Neural cell (in vitro differentiated cells): ENCODE data around the gene DTNBP1. TPM values are rescaled to one million over a fixed set of nuclear protein-coding genes. Genes with fewer than 3 reads are reported as not detected.

Experiments
- H2AFZ ChIP-seq: fragments of 200-600, 300-800 bp; sonication (generic), shearing (Covaris generic); 2 replicates; pipeline ENCODE4 v1.6.0; 2014; ENCODE audit warnings: low read depth, mild to moderate bottlenecking, antibody characterized with exemption, low read length, moderate library complexity
- H3F3A ChIP-seq: fragments of 200-600 bp; shearing (Covaris generic); 2 replicates; pipeline ENCODE4 v1.6.1; 2016; ENCODE audit warnings: mild to moderate bottlenecking, moderate library complexity, mixed read lengths, antibody characterized with exemption, low read length; ENCODE audit not compliant: insufficient read depth, poor library complexity, severe bottlenecking
- H3K27ac ChIP-seq: fragments of 200-600, 300-800 bp; sonication (generic), shearing (Covaris generic); 2 replicates; pipeline ENCODE4 v1.5.1; 2014; ENCODE audit warnings: mild to moderate bottlenecking, low read length, moderate library complexity
- H3K27me3 ChIP-seq: fragments of 300-800, 200-600 bp; sonication (generic), shearing (Covaris generic); 2 replicates; pipeline ENCODE4 v1.6.0; 2014; ENCODE audit warnings: mild to moderate bottlenecking, low read depth, low read length, moderate library complexity; ENCODE audit not compliant: insufficient read depth
- H3K36me3 ChIP-seq: fragments of 300-800, 200-600 bp; sonication (generic), shearing (Covaris generic); 2 replicates; pipeline ENCODE4 v1.5.1; 2014; ENCODE audit warnings: mild to moderate bottlenecking, antibody characterized with exemption, low read length, moderate library complexity; ENCODE audit not compliant: insufficient read depth
- H3K4me2 ChIP-seq: fragments of 300-800, 200-600 bp; sonication (generic), shearing (Covaris generic); 2 replicates; pipeline ENCODE4 v1.6.0; 2014; ENCODE audit warnings: mild to moderate bottlenecking, low read length
- H3K4me3 ChIP-seq: fragments of 300-800, 200-600 bp; sonication (generic), shearing (Covaris generic); 2 replicates; pipeline ENCODE4 v1.5.1; 2014; ENCODE audit warnings: mild to moderate bottlenecking, low read length, moderate library complexity
- H3K79me2 ChIP-seq: fragments of 200-600 bp; shearing (Covaris generic); replicated peaks from 2 replicates; pipeline ENCODE4 v1.6.0; 2014; ENCODE audit warnings: mild to moderate bottlenecking, low read length, moderate library complexity; ENCODE audit not compliant: insufficient read depth
- H3K9ac ChIP-seq: fragments of 300-800, 200-600 bp; sonication (generic), shearing (Covaris generic); 2 replicates; pipeline ENCODE4 v1.6.1; 2016; ENCODE audit warnings: mild to moderate bottlenecking, low read length, mixed read lengths
- H3K9me2 ChIP-seq: fragments of 200-600 bp; shearing (Covaris generic); 2 replicates; pipeline ENCODE4 v1.6.1; 2016; ENCODE audit warnings: mild to moderate bottlenecking, low read length, mixed read lengths; ENCODE audit not compliant: insufficient read depth
- H3K9me3 ChIP-seq: fragments of 200-600, 300-800 bp; sonication (generic), shearing (Covaris generic); 2 replicates; pipeline ENCODE4 v1.6.1; 2016; ENCODE audit warnings: mild to moderate bottlenecking, mixed run types, low read length, moderate library complexity, mixed read lengths
- H4K20me1 ChIP-seq: fragments of 200-600 bp; shearing (Covaris generic); 2 replicates; pipeline ENCODE4 v1.6.1; 2016; ENCODE audit warnings: mild to moderate bottlenecking, mixed run types; ENCODE audit not compliant: insufficient read depth
- CTCF ChIP-seq: fragments of 450-650 bp; IDR thresholded peaks from 2 replicates; pipeline ENCODE4 v1.5.1; 2014; ENCODE audit warnings: antibody characterized with exemption, mild to moderate bottlenecking, moderate library complexity; ENCODE audit not compliant: poor library complexity, severe bottlenecking
- EP300 ChIP-seq: fragments of 450-650 bp; conservative IDR thresholded peaks from 2 replicates; pipeline ENCODE4 v1.6.1; 2014; ENCODE audit warnings: antibody characterized with exemption, mild to moderate bottlenecking, moderate library complexity; ENCODE audit not compliant: poor library complexity, severe bottlenecking
- EZH2 ChIP-seq: fragments of 200-600, 300-800 bp; shearing (Covaris generic), sonication (generic); IDR thresholded peaks from 2 replicates; pipeline ENCODE4 v1.6.1; 2014; ENCODE audit warnings: antibody characterized with exemption, low read length, borderline replicate concordance, mild to moderate bottlenecking; ENCODE audit not compliant: insufficient read depth, poor library complexity, severe bottlenecking
- MXI1 ChIP-seq: fragments of 450-650 bp; conservative IDR thresholded peaks from 2 replicates; pipeline ENCODE4 v1.6.1; 2014; ENCODE audit warnings: antibody characterized with exemption, mild to moderate bottlenecking; ENCODE audit not compliant: poor library complexity, severe bottlenecking
- POLR2AphosphoS5 ChIP-seq: IDR thresholded peaks from 2 replicates; pipeline ENCODE4 v1.6.1; 2012
- RAD21 ChIP-seq: fragments of 450-650 bp; conservative IDR thresholded peaks from 2 replicates; pipeline ENCODE4 v1.6.1; 2014; ENCODE audit warnings: antibody characterized with exemption, mild to moderate bottlenecking, moderate library complexity
- REST ChIP-seq: IDR thresholded peaks from 2 replicates; pipeline ENCODE4 v1.6.1; 2012; ENCODE audit warnings: borderline replicate concordance
- SMC3 ChIP-seq: fragments of 450-650 bp; conservative IDR thresholded peaks from 2 replicates; pipeline ENCODE4 v1.6.1; 2014; ENCODE audit warnings: antibody characterized with exemption, mild to moderate bottlenecking, moderate library complexity; ENCODE audit not compliant: poor library complexity
- TAF1 ChIP-seq: IDR thresholded peaks from 2 replicates; pipeline ENCODE4 v1.6.1; 2012; ENCODE audit warnings: low read depth
- polyA plus RNA-seq: library from polyadenylated mRNA; depleted of rRNA; stranded (reverse); fragments of >200 nt; gene quantifications from 2 replicates; pipeline ENCODE4 v1.2.3, GENCODE V29; 2014

Gene DTNBP1
- polyA plus RNA-seq, 1 donor from 2014 or later: 22.6 TPM

GRCh38 chr6:15585760-15586214 lies 77.0 kb downstream of the DTNBP1 start:
- H3K27ac ChIP-seq: peak overlapping the region; percentile 3
- H3K9ac ChIP-seq: peak overlapping the region; percentile 30
- H4K20me1 ChIP-seq: no peaks in the 10 kb centered on the region
- no peaks in the 10 kb centered on the region for H3K27me3 ChIP-seq
- no peaks in the 10 kb centered on the region for H3K79me2 ChIP-seq
- H3K4me3 ChIP-seq: peak overlapping the region; percentile 58
- no peaks in the 10 kb centered on the region for H3K9me2 ChIP-seq
- no peaks in the 10 kb centered on the region for H3K9me3 ChIP-seq
- no peaks in the 10 kb centered on the region for H3F3A ChIP-seq
- H3K4me2 ChIP-seq: peak overlapping the region; percentile 13
- TF ChIP-seq EP300: no peak
- no peak for TF ChIP-seq MXI1
- no peak for TF ChIP-seq SMC3
- TF ChIP-seq EZH2: no peak
- no peak for TF ChIP-seq TAF1
- H2AFZ ChIP-seq: peak overlapping the region; percentile 1
- H3K36me3 ChIP-seq: no peaks in the 10 kb centered on the region

- Histone ChIP-seq H3K9ac (no peak overlapping the region), H3K27me3 (no peaks in the 10 kb centered on the region), H3K36me3 (no peaks in the 10 kb centered on the region), H3K4me3 (no peak overlapping the region), H4K20me1 (no peaks in the 10 kb centered on the region), H3K79me2 (no peaks in the 10 kb centered on the region), H2AFZ (no peak overlapping the region), H3F3A (no peaks in the 10 kb centered on the region), H3K9me3 (no peaks in the 10 kb centered on the region), H3K4me2 (no peak overlapping the region), H3K27ac (no peak overlapping the region), H3K9me2 (no peaks in the 10 kb centered on the region)
- TF ChIP-seq REST: no peak
- TF ChIP-seq RAD21: no peak
- no peak for TF ChIP-seq MXI1
- no peak for TF ChIP-seq EP300
- no peak for TF ChIP-seq CTCF
- TF ChIP-seq POLR2AphosphoS5: no peak
- no peak for TF ChIP-seq TAF1
- TF ChIP-seq SMC3: no peak
These were observed 80.3 kb downstream of the DTNBP1 start for GRCh38 chr6:15582499-15582898.

GRCh38 chr6:15581751-15582150 lies 81.1 kb downstream of the DTNBP1 start:
- Histone ChIP-seq H3K27me3 (no peaks in the 10 kb centered on the region), H3K36me3 (no peaks in the 10 kb centered on the region), H3K79me2 (no peaks in the 10 kb centered on the region), H3K9ac (no peak overlapping the region), H3F3A (no peaks in the 10 kb centered on the region), H3K9me2 (no peaks in the 10 kb centered on the region), H3K4me3 (no peak overlapping the region), H2AFZ (no peak overlapping the region), H4K20me1 (no peaks in the 10 kb centered on the region), H3K9me3 (no peaks in the 10 kb centered on the region), H3K4me2 (no peak overlapping the region), H3K27ac (no peak overlapping the region)
- TF ChIP-seq REST (no peak), RAD21 (no peak), TAF1 (no peak), POLR2AphosphoS5 (no peak), MXI1 (no peak), SMC3 (no peak), EP300 (no peak), CTCF (no peak), EZH2 (no peak)
